ENCODE data around the gene CPNE8. TPM values are rescaled to one million over a fixed set of nuclear protein-coding genes. Genes with fewer than 3 reads are reported as not detected.

Gene CPNE8
- polyA plus RNA-seq, 1 donor (not counting 4 experiments of a cell fraction or from before 2014, with no cell fraction given), result 25.7 TPM

DNA sequence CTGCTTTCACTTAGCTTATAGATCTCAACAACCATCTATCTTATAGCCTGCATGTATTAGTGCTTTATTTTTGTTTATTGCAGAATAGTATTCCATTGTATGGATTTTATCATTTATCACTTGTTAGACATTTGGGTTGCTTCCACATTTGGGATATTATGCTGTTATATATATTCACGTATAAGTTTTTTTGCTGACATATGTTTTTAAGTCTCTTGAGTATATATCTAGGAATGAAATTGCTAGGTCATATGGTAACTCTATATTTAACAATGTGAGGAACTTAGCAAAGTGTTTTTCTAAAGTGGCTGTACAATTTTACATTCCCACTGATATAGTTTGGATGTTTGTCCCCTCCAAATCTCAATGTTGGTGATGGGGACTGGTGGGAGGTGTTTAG is 208.1 kb downstream of the CPNE8 start:
- Histone ChIP-seq H2AFZ (ENCODE audit: control insufficient read depth, low read length) (no peak overlapping the region), H3K79me2 (ENCODE audit: control insufficient read depth, insufficient read depth, low read length) (no peaks in the 10 kb centered on the region), H3K27me3 (ENCODE audit: control insufficient read depth, extremely low read depth, insufficient read depth, low read length) (no peaks in the 10 kb centered on the region), H3K36me3 (ENCODE audit: control insufficient read depth in 2 of 2, extremely low read depth in 1 of 2, insufficient read depth in 2 of 2, low read length in 2 of 2) (no peaks in the 10 kb centered on the region), H3K27ac (ENCODE audit: control insufficient read depth, insufficient read depth, low read length) (no peak overlapping the region), H4K20me1 (ENCODE audit: control insufficient read depth, extremely low read depth, insufficient read depth, low read length) (no peaks in the 10 kb centered on the region), H3K9me1 (ENCODE audit: control insufficient read depth, extremely low read depth, insufficient read depth, low read length) (no peaks in the 10 kb centered on the region), H3K9me3 (ENCODE audit: control insufficient read depth, low read depth, low read length) (no peaks in the 10 kb centered on the region), H3K4me1 (ENCODE audit: control insufficient read depth, extremely low read depth, insufficient read depth, low read length) (no peaks in the 10 kb centered on the region), H3K4me3 (ENCODE audit: control insufficient read depth in 2 of 3, extremely low read depth in 1 of 3, insufficient read depth in 2 of 3, low read depth in 1 of 3, low read length in 3 of 3) (no peak overlapping the region), H3K9ac (ENCODE audit: control insufficient read depth, extremely low read depth, insufficient read depth, low read length) (no peak overlapping the region), H3K4me2 (ENCODE audit: control insufficient read depth, extremely low read depth, insufficient read depth, low read depth, low read length) (no peak overlapping the region)
- DNase-seq (ENCODE audit: low read depth, low spot score) (no peak), FAIRE-seq (no peak)
- TF ChIP-seq, protein P1, sequence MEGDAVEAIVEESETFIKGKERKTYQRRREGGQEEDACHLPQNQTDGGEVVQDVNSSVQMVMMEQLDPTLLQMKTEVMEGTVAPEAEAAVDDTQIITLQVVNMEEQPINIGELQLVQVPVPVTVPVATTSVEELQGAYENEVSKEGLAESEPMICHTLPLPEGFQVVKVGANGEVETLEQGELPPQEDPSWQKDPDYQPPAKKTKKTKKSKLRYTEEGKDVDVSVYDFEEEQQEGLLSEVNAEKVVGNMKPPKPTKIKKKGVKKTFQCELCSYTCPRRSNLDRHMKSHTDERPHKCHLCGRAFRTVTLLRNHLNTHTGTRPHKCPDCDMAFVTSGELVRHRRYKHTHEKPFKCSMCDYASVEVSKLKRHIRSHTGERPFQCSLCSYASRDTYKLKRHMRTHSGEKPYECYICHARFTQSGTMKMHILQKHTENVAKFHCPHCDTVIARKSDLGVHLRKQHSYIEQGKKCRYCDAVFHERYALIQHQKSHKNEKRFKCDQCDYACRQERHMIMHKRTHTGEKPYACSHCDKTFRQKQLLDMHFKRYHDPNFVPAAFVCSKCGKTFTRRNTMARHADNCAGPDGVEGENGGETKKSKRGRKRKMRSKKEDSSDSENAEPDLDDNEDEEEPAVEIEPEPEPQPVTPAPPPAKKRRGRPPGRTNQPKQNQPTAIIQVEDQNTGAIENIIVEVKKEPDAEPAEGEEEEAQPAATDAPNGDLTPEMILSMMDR (optimal IDR thresholded peaks at IDR 0.05 in 1 of 3, IDR thresholded peaks at IDR 0.05 in 1 of 3, conservative IDR thresholded peaks at IDR 0.05 in 1 of 3; ENCODE audit: extremely low read depth in 1 of 3, insufficient read depth in 2 of 3, low read length in 3 of 3), result no peak
- TF ChIP-seq EZH2 (IDR thresholded peaks at IDR 0.05; ENCODE audit: low read length), result no peak
- dilution Hi-C loops (cut with MboI; ENCODE audit: extremely low pct_ligation_motif_present, low sequenced_read_pairs), result no loop called here

GRCh38 chr12:38695057-38695456 is 210.3 kb downstream of the CPNE8 start:
- Histone ChIP-seq H3K4me1 (ENCODE audit: control insufficient read depth, extremely low read depth, insufficient read depth, low read length) (no peaks in the 10 kb centered on the region), H3K9ac (ENCODE audit: control insufficient read depth, extremely low read depth, insufficient read depth, low read length) (no peak overlapping the region), H3K27me3 (ENCODE audit: control insufficient read depth, extremely low read depth, insufficient read depth, low read length) (no peaks in the 10 kb centered on the region), H4K20me1 (ENCODE audit: control insufficient read depth, extremely low read depth, insufficient read depth, low read length) (no peaks in the 10 kb centered on the region), H3K27ac (ENCODE audit: control insufficient read depth, insufficient read depth, low read length) (no peak overlapping the region), H3K79me2 (ENCODE audit: control insufficient read depth, insufficient read depth, low read length) (no peaks in the 10 kb centered on the region), H3K4me3 (ENCODE audit: control insufficient read depth in 2 of 3, extremely low read depth in 1 of 3, insufficient read depth in 2 of 3, low read depth in 1 of 3, low read length in 3 of 3) (no peak overlapping the region), H3K36me3 (ENCODE audit: control insufficient read depth in 2 of 2, extremely low read depth in 1 of 2, insufficient read depth in 2 of 2, low read length in 2 of 2) (no peaks in the 10 kb centered on the region), H3K9me3 (ENCODE audit: control insufficient read depth, low read depth, low read length) (no peaks in the 10 kb centered on the region), H3K9me1 (ENCODE audit: control insufficient read depth, extremely low read depth, insufficient read depth, low read length) (no peaks in the 10 kb centered on the region), H3K4me2 (ENCODE audit: control insufficient read depth, extremely low read depth, insufficient read depth, low read depth, low read length) (no peak overlapping the region), H2AFZ (ENCODE audit: control insufficient read depth, low read length) (no peak overlapping the region)
- dilution Hi-C loops (cut with MboI; ENCODE audit: extremely low pct_ligation_motif_present, low sequenced_read_pairs), result no loop called here
- DNase-seq (ENCODE audit: low read depth, low spot score), result no peak
- FAIRE-seq, result no peak
- no peak for TF ChIP-seq EZH2 (IDR thresholded peaks at IDR 0.05; ENCODE audit: low read length)
- TF ChIP-seq, protein P1 (optimal IDR thresholded peaks at IDR 0.05 in 1 of 3, IDR thresholded peaks at IDR 0.05 in 1 of 3, conservative IDR thresholded peaks at IDR 0.05 in 1 of 3; ENCODE audit: extremely low read depth in 1 of 3, insufficient read depth in 2 of 3, low read length in 3 of 3), result no peak
